ENCODE measurements around the gene GNL2. TPM values are rescaled to one million over a fixed set of nuclear protein-coding genes. Genes with fewer than 3 reads are reported as not detected.
A peak's percentile ranks its signal among the peaks of the same experiment; 100 is the strongest.

Gene GNL2
- total RNA-seq, 1 experiment from 2014 or later: 106 TPM

- TF ChIP-seq CTCF (conservative IDR thresholded peaks at IDR 0.05): no peak
Observed at GRCh38 chr1:37553927-37554808, 41.6 kb downstream of the GNL2 start, which contains the start of gene SNIP1. TSS of gene SNIP1 (minus strand) at chr1:37554293. CDS start at chr1:37554229, 64 bp downstream.

More at GRCh38 chr1:37553927-37554808, 41.6 kb downstream of the GNL2 start, which contains the start of gene SNIP1:
- Histone ChIP-seq H2BK5ac (ENCODE audit: insufficient read length, low read length) (peak within 1 kb of the TSS; percentile 48), H2BK120ac (ENCODE audit: low read depth, low read length, poor library complexity, severe bottlenecking) (no peak within 1 kb of the TSS), H3K4me2 (ENCODE audit: insufficient read depth, insufficient read length, low read length) (peak within 1 kb of the TSS; percentile 92), H3K14ac (ENCODE audit: insufficient read depth, low read length) (peak within 1 kb of the TSS; percentile 95), H2BK20ac (ENCODE audit: low read depth, low read length, poor library complexity, severe bottlenecking) (no peak within 1 kb of the TSS), H3K18ac (ENCODE audit: insufficient read length, low read depth, low read length) (peak within 1 kb of the TSS; percentile 96), H3K56ac (ENCODE audit: insufficient read length, low read depth, low read length) (peak within 1 kb of the TSS; percentile 26), H2BK12ac (ENCODE audit: insufficient read length, low read depth, low read length) (no peak within 1 kb of the TSS), H4K8ac (replicated peaks; ENCODE audit: insufficient read length, low read depth, low read length) (peak within 1 kb of the TSS; percentile 36), H3T11ph (ENCODE audit: low read length) (no peak within 1 kb of the TSS), H3K4ac (ENCODE audit: low read depth, low read length) (no peak within 1 kb of the TSS), H3K9me3 (ENCODE audit: control insufficient read depth, low read depth, low read length) (no peaks in the 10 kb centered on the region), H3K4me1 (ENCODE audit: insufficient read depth, low read length) (no peaks in the 10 kb centered on the region), H2BK15ac (ENCODE audit: low read depth, low read length) (no peak within 1 kb of the TSS), H3K27me3 (ENCODE audit: insufficient read depth, low read length) (no peaks in the 10 kb centered on the region), H3K27ac (ENCODE audit: insufficient read length, low read depth, low read length) (no peak within 1 kb of the TSS), H4K91ac (ENCODE audit: insufficient read length, low read depth, low read length) (no peak within 1 kb of the TSS), H3K9ac (ENCODE audit: extremely low read depth, insufficient read length, low read length) (peak within 1 kb of the TSS; percentile 97), H3K23me2 (ENCODE audit: insufficient read length, low read depth, low read length, poor library complexity, severe bottlenecking) (peaks cover 12% of the 10 kb centered on the region), H3K79me1 (ENCODE audit: insufficient read depth, low read depth, low read length, poor library complexity, severe bottlenecking) (no peaks in the 10 kb centered on the region), H2AFZ (ENCODE audit: low read length) (no peak within 1 kb of the TSS), H3K79me2 (ENCODE audit: insufficient read depth, low read length) (no peaks in the 10 kb centered on the region; the same call in 1 of the 2 replicates), H4K20me1 (ENCODE audit: control insufficient read depth, insufficient read depth, insufficient read length) (no peaks in the 10 kb centered on the region), H3K23ac (ENCODE audit: insufficient read length, low read depth, low read length) (no peak within 1 kb of the TSS), H2AK5ac (ENCODE audit: insufficient read length, low read length) (no peak within 1 kb of the TSS), H4K5ac (ENCODE audit: insufficient read length, low read depth, low read length) (peak within 1 kb of the TSS; percentile 87)
- Mint-ChIP-seq H3K9me3 (peaks cover 5 to 6% of the 10 kb centered on the region in 2 experiments; a peak in 3 of 5 replicates), H3K4me1 (peaks cover 27 to 30% of the 10 kb centered on the region in 2 experiments), H3K27ac (peak within 1 kb of the TSS; percentile 97 to 98 (median 97)), H3K27me3 (ENCODE audit: low read depth) (peaks cover 4% of the 10 kb centered on the region), H3K36me3 (ENCODE audit: insufficient read depth in 1 of 3, low read depth in 3 of 3) (peaks cover 5 to 34% (median 30%) of the 10 kb centered on the region in 3 experiments; a peak in 5 of 7 replicates), H3K4me3 (peak within 1 kb of the TSS; percentile 95 to 99)
- peak; percentile 94 for DNase-seq
- no CpG with 5 or more reads among the region's 54 CpGs for WGBS (ENCODE audit: extremely low coverage, insufficient read length, low lambda C conversion rate)

Measured in H9 (cell line).